NT2/D1 (cell line): Measurements from ENCODE around the gene BTBD17.

Experiments used
- SUZ12 ChIP-seq: IDR thresholded peaks from 2 replicates; pipeline ENCODE4 v1.6.1; 2011; ENCODE audit not compliant: insufficient read length, insufficient read depth; ENCODE audit errors: extremely low read depth
- YY1 ChIP-seq: IDR thresholded peaks from 2 replicates; pipeline ENCODE4 v1.6.1; 2011; ENCODE audit not compliant: insufficient read length, insufficient read depth
- ZNF274 ChIP-seq: IDR thresholded peaks from 2 replicates; pipeline ENCODE4 v1.6.1; 2011; ENCODE audit warnings: mild to moderate bottlenecking, low read depth, low read length

DNA sequence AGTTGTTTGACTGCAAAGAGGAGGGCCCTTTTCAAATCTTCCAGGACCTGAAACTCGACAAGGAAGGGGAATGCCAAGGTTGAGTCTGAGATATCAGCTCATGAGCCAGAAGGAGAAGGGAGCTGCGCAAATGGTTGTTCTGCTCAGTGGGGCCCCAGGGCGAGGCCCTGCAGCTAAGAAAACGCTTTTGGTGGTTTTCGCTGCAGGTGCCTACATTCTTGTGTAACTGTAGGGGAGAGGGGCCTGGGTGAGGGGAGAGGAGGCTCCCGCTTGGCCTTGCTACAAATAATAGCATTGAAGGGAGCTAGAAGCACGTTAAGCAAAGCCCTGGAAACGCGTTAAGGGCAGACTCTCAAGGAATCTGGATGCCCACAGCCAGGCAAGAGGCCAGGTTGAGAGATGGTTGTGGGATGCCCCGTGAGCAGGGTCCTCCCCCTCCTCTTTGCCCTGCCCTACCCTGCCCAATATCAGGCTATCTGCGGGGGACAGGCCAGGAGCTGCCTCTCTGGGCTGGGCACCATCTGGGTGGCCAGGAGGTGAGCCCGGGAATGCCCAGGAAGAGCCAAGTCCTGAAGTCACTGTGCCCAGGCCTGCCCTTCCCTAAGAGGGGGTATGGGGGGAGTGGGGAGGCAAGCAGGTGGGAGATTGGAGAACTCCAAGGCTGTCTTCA is 27.6 kb upstream of the BTBD17 start:
- no peak for TF ChIP-seq YY1
- no peak for TF ChIP-seq SUZ12
- TF ChIP-seq ZNF274, result no peak
